ENCODE results near the gene UGT2B15. TPM values are rescaled to one million over a fixed set of nuclear protein-coding genes. Genes with fewer than 3 reads are reported as not detected.
"Not testable (repeated sequence)": the region's sequence is repeated elsewhere in the genome, so short reads cannot be mapped to it uniquely, and the experiment has no call there.

The UGT2B15 gene
- total RNA-seq, 3 donors from 2014 or later, result 0.16 to 0.18 (median 0.18) TPM

- ATAC-seq; DNase-seq; H3K9me3 Mint-ChIP-seq; H3K4me3 Mint-ChIP-seq; H3K27me3 Mint-ChIP-seq (ENCODE audit: low read depth); H3K4me1 Mint-ChIP-seq (ENCODE audit: low read depth); H3K36me3 Mint-ChIP-seq (ENCODE audit: insufficient read depth): not testable (repeated sequence)
Measured at GRCh38 chr4:68668537-68669163, 1.8 kb downstream of the UGT2B15 start.

GRCh38 chr4:68667551-68667950, 2.9 kb downstream of the UGT2B15 start:
- H3K27me3 Mint-ChIP-seq (ENCODE audit: low read depth); H3K9me3 Mint-ChIP-seq; H3K4me1 Mint-ChIP-seq (ENCODE audit: low read depth); H3K4me3 Mint-ChIP-seq; DNase-seq; ATAC-seq; H3K36me3 Mint-ChIP-seq (ENCODE audit: insufficient read depth): not testable (repeated sequence)

- H3K4me1 Mint-ChIP-seq (ENCODE audit: low read depth); H3K27me3 Mint-ChIP-seq (ENCODE audit: low read depth); DNase-seq; ATAC-seq; H3K9me3 Mint-ChIP-seq; H3K36me3 Mint-ChIP-seq (ENCODE audit: insufficient read depth); H3K4me3 Mint-ChIP-seq: not testable (repeated sequence)
Measured at GRCh38 chr4:68664721-68665120, 5.7 kb downstream of the UGT2B15 start.

GRCh38 chr4:68662836-68663574, 7.4 kb downstream of the UGT2B15 start:
- H3K36me3 Mint-ChIP-seq (ENCODE audit: insufficient read depth); H3K4me1 Mint-ChIP-seq (ENCODE audit: low read depth); DNase-seq; ATAC-seq; H3K4me3 Mint-ChIP-seq; H3K9me3 Mint-ChIP-seq; H3K27me3 Mint-ChIP-seq (ENCODE audit: low read depth): not testable (repeated sequence)

GRCh38 chr4:68658672-68659071, 11.8 kb downstream of the UGT2B15 start:
- Mint-ChIP-seq H3K4me3 (no peak overlapping the region), H3K4me1 (ENCODE audit: low read depth) (no peaks in the 10 kb centered on the region), H3K36me3 (ENCODE audit: insufficient read depth) (no peaks in the 10 kb centered on the region), H3K27me3 (ENCODE audit: low read depth) (no peaks in the 10 kb centered on the region), H3K9me3 (no peaks in the 10 kb centered on the region)
- DNase-seq, result no peak
- ATAC-seq, result no peak

GRCh38 chr4:68657022-68657594, 13.3 kb downstream of the UGT2B15 start:
- not testable (repeated sequence) for DNase-seq; H3K27me3 Mint-ChIP-seq (ENCODE audit: low read depth); H3K4me1 Mint-ChIP-seq (ENCODE audit: low read depth); H3K9me3 Mint-ChIP-seq; H3K36me3 Mint-ChIP-seq (ENCODE audit: insufficient read depth); H3K4me3 Mint-ChIP-seq; ATAC-seq

GRCh38 chr4:68656445-68656973, 13.9 kb downstream of the UGT2B15 start:
- not testable (repeated sequence) for H3K4me3 Mint-ChIP-seq; H3K36me3 Mint-ChIP-seq (ENCODE audit: insufficient read depth); H3K9me3 Mint-ChIP-seq; DNase-seq; H3K27me3 Mint-ChIP-seq (ENCODE audit: low read depth); H3K4me1 Mint-ChIP-seq (ENCODE audit: low read depth); ATAC-seq

- DNase-seq, result no peak
- Mint-ChIP-seq H3K27me3 (ENCODE audit: low read depth) (peaks cover 3% of the 10 kb centered on the region), H3K9me3 (no peaks in the 10 kb centered on the region), H3K4me1 (ENCODE audit: low read depth) (no peaks in the 10 kb centered on the region), H3K36me3 (ENCODE audit: insufficient read depth) (no peaks in the 10 kb centered on the region), H3K4me3 (no peak overlapping the region)
- ATAC-seq, result no peak
Measured at GRCh38 chr4:68655764-68656444, 14.5 kb downstream of the UGT2B15 start.

GRCh38 chr4:68654946-68655721, 15.3 kb downstream of the UGT2B15 start:
- ATAC-seq (no peak), DNase-seq (no peak)
- Mint-ChIP-seq H3K9me3 (no peaks in the 10 kb centered on the region), H3K36me3 (ENCODE audit: insufficient read depth) (no peaks in the 10 kb centered on the region), H3K4me1 (ENCODE audit: low read depth) (no peaks in the 10 kb centered on the region), H3K4me3 (no peak overlapping the region), H3K27me3 (ENCODE audit: low read depth) (peaks cover 5% of the 10 kb centered on the region)

GRCh38 chr4:68651932-68652331, 18.5 kb downstream of the UGT2B15 start:
- no peak overlapping the region for H3K4me3 Mint-ChIP-seq
- H3K4me1 Mint-ChIP-seq (ENCODE audit: low read depth), result no peaks in the 10 kb centered on the region
- no peaks in the 10 kb centered on the region for H3K36me3 Mint-ChIP-seq (ENCODE audit: insufficient read depth)
- DNase-seq (no peak), ATAC-seq (no peak)
- no peaks in the 10 kb centered on the region for H3K9me3 Mint-ChIP-seq
- H3K27me3 Mint-ChIP-seq (ENCODE audit: low read depth), result peaks cover 5% of the 10 kb centered on the region

- H3K27me3 Mint-ChIP-seq (ENCODE audit: low read depth), result no peaks in the 10 kb centered on the region
- no peak overlapping the region for H3K4me3 Mint-ChIP-seq
- ATAC-seq (no peak), DNase-seq (no peak)
- no peaks in the 10 kb centered on the region for H3K36me3 Mint-ChIP-seq (ENCODE audit: insufficient read depth)
- no peaks in the 10 kb centered on the region for H3K4me1 Mint-ChIP-seq (ENCODE audit: low read depth)
- no peaks in the 10 kb centered on the region for H3K9me3 Mint-ChIP-seq
Measured at GRCh38 chr4:68630371-68630770, 40.1 kb downstream of the UGT2B15 start.

- not testable (repeated sequence) for H3K9me3 Mint-ChIP-seq; H3K36me3 Mint-ChIP-seq (ENCODE audit: insufficient read depth); ATAC-seq; H3K4me3 Mint-ChIP-seq; H3K27me3 Mint-ChIP-seq (ENCODE audit: low read depth); DNase-seq; H3K4me1 Mint-ChIP-seq (ENCODE audit: low read depth)
Measured at GRCh38 chr4:68622731-68623130, 47.7 kb downstream of the UGT2B15 start.

GRCh38 chr4:68617003-68617698, 53.3 kb downstream of the UGT2B15 start:
- Mint-ChIP-seq H3K36me3 (ENCODE audit: insufficient read depth) (no peaks in the 10 kb centered on the region), H3K27me3 (ENCODE audit: low read depth) (no peaks in the 10 kb centered on the region), H3K4me3 (no peak overlapping the region), H3K9me3 (no peaks in the 10 kb centered on the region), H3K4me1 (ENCODE audit: low read depth) (no peaks in the 10 kb centered on the region)
- ATAC-seq (no peak), DNase-seq (no peak)
